ENCODE measurements around the gene TSTD1. TPM values are rescaled to one million over a fixed set of nuclear protein-coding genes. Genes with fewer than 3 reads are reported as not detected.

The TSTD1 gene
- total RNA-seq, 1 donor from 2014 or later: 70.2 TPM

DNA sequence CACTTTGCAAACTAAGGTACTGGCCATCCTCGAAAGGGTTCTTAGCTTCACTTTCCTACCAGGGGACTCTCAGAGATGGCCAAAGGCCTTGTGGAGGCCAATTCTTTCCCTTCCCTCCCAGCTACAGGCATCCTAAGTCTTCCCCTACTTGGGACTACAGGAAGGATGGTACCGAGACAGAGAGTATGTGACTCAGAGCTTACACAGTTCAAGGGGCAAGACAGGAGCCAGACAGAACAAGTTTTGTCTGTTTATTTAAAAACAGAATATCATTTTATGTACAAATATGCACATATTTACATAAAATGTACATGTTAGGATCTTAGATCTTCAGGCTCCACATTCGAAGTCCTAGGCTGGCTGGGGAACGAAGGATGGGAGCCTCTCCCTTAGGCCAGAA is 32.0 kb upstream of the TSTD1 start:
- H3K4me1 Mint-ChIP-seq: peaks cover 49% of the 10 kb centered on the region
- ChIA-PET POLR2A (interaction anchor here (0.6 to 9.8 kb wide), 13 partner anchors 21 to 367 kb away, joined by 3 to 285 read pairs (median 10); partner anchors contain the start of genes DEDD, KLHDC9, NDUFS2 and NIT1), CTCF (interaction anchor here (0.6 to 6.2 kb wide), 18 partner anchors 22 to 311 kb away, joined by 3 to 95 read pairs (median 4); partner anchors contain the start of genes DEDD, KLHDC9, NIT1 and PFDN2)
- ATAC-seq (ENCODE audit: low read depth) (no peak), DNase-seq (no peak)
- intact Hi-C loops (cut with micrococcal nuclease): loop anchor here (1.0 kb wide), 2 partner anchors 28 to 69 kb away; partner anchors contain the start of gene KLHDC9
- no peaks in the 10 kb centered on the region for H3K9me3 Mint-ChIP-seq
- peaks cover 32% of the 10 kb centered on the region for H3K36me3 Mint-ChIP-seq (ENCODE audit: low read depth)
- TF ChIP-seq, protein P1, sequence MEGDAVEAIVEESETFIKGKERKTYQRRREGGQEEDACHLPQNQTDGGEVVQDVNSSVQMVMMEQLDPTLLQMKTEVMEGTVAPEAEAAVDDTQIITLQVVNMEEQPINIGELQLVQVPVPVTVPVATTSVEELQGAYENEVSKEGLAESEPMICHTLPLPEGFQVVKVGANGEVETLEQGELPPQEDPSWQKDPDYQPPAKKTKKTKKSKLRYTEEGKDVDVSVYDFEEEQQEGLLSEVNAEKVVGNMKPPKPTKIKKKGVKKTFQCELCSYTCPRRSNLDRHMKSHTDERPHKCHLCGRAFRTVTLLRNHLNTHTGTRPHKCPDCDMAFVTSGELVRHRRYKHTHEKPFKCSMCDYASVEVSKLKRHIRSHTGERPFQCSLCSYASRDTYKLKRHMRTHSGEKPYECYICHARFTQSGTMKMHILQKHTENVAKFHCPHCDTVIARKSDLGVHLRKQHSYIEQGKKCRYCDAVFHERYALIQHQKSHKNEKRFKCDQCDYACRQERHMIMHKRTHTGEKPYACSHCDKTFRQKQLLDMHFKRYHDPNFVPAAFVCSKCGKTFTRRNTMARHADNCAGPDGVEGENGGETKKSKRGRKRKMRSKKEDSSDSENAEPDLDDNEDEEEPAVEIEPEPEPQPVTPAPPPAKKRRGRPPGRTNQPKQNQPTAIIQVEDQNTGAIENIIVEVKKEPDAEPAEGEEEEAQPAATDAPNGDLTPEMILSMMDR (IDR thresholded peaks at IDR 0.05): no peak
- no peaks in the 10 kb centered on the region for H3K27me3 Mint-ChIP-seq
- no peak overlapping the region for H3K4me3 Mint-ChIP-seq
- H3K27ac Mint-ChIP-seq: peak overlapping the region; percentile 95

DNA sequence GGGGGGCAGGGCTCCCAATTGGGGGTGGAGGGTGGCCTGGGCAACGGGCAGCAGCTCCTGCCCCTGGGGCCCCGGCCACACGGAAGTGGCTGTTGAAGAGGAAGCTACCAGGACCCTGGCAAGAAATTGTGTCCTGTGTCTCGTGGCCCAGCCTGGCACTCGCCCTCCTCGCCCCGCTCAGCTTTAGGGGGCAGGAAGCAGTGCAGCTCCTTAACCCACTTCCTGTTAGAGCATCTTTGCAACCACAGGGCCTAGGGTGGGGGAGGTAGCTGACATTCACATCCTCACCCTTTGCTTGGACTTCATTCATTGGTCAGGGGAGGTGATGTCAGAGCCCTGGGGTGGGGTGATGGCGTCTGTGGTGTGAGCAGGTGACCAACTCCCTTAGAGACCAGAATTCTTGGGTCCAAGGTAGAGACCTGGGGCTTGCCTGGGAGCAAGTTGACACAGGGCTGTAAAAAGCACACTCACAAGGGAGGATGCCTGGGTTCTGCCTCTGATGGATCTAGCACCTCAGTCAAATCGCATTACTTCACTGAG is 31.0 kb upstream of the TSTD1 start, which contains the start of gene ARHGAP30:
Gene ARHGAP30 (minus strand): TSS at position 161 of the 540 bp plus-strand sequence. CDS start 267 bp downstream, outside the sequence.
- Mint-ChIP-seq H3K27me3 (no peaks in the 10 kb centered on the region), H3K9me3 (no peaks in the 10 kb centered on the region), H3K4me3 (peak within 1 kb of the TSS; percentile 96), H3K27ac (peak within 1 kb of the TSS; percentile 95), H3K36me3 (ENCODE audit: low read depth) (peaks cover 36% of the 10 kb centered on the region), H3K4me1 (peaks cover 57% of the 10 kb centered on the region)
- intact Hi-C loops (cut with micrococcal nuclease): loop anchor here (1.0 to 5.0 kb wide), 8 partner anchors 28 to 298 kb away; partner anchors contain the start of genes CFAP126, DEDD, F11R and KLHDC9
- CTCF ChIA-PET: interaction anchor here (1.0 to 6.2 kb wide), 10 partner anchors 23 to 96 kb away, joined by 3 to 95 read pairs (median 6); partner anchors contain the start of genes KLHDC9, PPOX, TSTD1 and USF1
- POLR2A ChIA-PET: interaction anchor here (0.5 to 9.8 kb wide), 27 partner anchors 10 to 680 kb away, joined by 3 to 285 read pairs (median 6); partner anchors contain the start of genes DEDD, DUSP12, F11R and KLHDC9
- ATAC-seq (ENCODE audit: low read depth): peak; percentile 80
- DNase-seq: peak; percentile 62
- TF ChIP-seq, protein P1 (IDR thresholded peaks at IDR 0.05): no peak

DNA sequence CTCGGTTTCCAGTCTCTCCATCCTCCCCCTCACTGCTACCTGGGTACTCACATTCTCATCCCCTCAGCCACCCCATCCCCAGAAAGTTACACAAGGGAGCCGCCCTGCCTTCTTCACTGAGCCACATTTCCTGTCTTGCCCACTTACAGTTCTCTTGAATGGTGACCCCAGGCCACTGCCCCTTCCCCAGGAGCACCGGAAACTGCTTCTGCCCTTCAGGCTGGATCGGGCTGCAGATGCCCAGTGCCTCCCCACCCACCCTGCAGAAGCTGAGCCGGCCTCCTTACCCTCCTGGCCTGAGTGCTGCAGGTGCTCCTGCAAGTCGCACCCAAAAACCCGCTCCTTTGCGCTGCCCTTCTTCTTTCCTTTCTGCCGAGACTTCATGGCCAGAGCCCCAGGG is 30.5 kb upstream of the TSTD1 start:
- Mint-ChIP-seq H3K9me3 (no peaks in the 10 kb centered on the region), H3K4me1 (peaks cover 62% of the 10 kb centered on the region), H3K27ac (peak overlapping the region; percentile 95), H3K27me3 (no peaks in the 10 kb centered on the region), H3K4me3 (peak overlapping the region; percentile 96), H3K36me3 (ENCODE audit: low read depth) (peaks cover 40% of the 10 kb centered on the region)
- ChIA-PET CTCF (interaction anchor here (1.0 to 6.2 kb wide), 9 partner anchors 24 to 97 kb away, joined by 3 to 95 read pairs (median 8); partner anchors contain the start of genes KLHDC9, PPOX, TSTD1 and USF1), POLR2A (interaction anchor here (0.7 to 9.8 kb wide), 28 partner anchors 9 to 365 kb away, joined by 3 to 285 read pairs (median 6); partner anchors contain the start of genes B4GALT3, DEDD, F11R and KLHDC9)
- TF ChIP-seq, protein P1 (IDR thresholded peaks at IDR 0.05): no peak
- intact Hi-C loops (cut with micrococcal nuclease): loop anchor here (1.0 to 5.0 kb wide), 6 partner anchors 28 to 298 kb away; partner anchors contain the start of genes CFAP126, DEDD, F11R and UFC1
- no peak for ATAC-seq (ENCODE audit: low read depth)
- DNase-seq: no peak

DNA sequence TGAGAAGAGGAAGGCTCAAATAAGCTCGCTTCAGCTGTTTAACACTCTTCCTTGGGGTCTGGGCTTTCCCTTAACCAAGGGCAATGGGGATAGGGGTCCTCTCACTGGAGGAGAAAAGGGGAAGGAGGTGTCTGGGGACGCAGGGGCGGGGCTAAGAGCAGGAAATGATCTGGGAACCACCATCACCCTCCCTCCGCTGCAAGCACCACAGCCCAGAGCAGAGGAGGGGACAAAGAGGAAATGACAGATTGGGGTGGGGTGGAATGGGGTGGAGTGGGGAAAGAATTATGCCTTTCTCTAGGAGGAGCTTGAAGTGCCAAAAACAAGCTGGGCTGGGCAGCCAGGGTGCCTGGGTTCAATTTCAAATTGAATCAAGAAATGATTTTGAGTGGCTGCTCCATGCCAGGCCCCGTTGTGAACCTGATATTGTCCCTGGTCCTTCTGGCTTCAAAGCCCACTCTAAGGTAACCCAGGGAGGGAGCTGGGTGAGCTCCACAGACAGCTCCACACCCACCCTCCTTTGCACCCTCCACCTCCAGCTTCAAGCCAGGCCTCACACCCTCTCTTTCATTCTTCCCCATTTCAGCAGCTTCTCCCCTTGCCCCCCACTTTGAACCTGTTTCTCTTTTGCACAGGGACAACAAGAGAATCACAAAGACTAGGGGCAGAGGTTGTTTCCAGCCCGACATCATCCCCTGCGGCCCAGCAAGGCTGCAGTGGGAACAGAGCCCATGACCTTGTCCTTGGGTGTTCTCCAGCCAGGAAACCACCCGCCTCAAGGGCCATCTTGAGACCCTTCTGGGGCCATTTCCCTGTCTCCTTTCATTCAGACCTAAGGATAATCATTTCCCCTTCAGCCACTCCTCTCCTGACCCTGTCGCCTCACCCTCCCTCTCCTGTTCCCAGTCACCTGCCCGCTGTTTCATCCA is 29.8 kb upstream of the TSTD1 start:
- Mint-ChIP-seq H3K36me3 (ENCODE audit: low read depth) (peaks cover 46% of the 10 kb centered on the region), H3K27ac (peak overlapping the region; percentile 95), H3K4me1 (peaks cover 69% of the 10 kb centered on the region), H3K9me3 (no peaks in the 10 kb centered on the region), H3K4me3 (peak overlapping the region; percentile 96), H3K27me3 (no peaks in the 10 kb centered on the region)
- ChIA-PET CTCF (interaction anchor here (0.9 to 6.2 kb wide), 3 partner anchors 23 to 71 kb away, joined by 6 to 95 read pairs (median 37); partner anchors contain the start of genes KLHDC9 and USF1), POLR2A (interaction anchor here (0.6 to 9.8 kb wide), 22 partner anchors 9 to 722 kb away, joined by 3 to 285 read pairs (median 6); partner anchors contain the start of genes B4GALT3, F11R, KLHDC9 and NDUFS2)
- ATAC-seq (ENCODE audit: low read depth): peak; percentile 68
- peak; percentile 72 for DNase-seq
- intact Hi-C loops (cut with micrococcal nuclease): loop anchor here (1.0 to 5.0 kb wide), 8 partner anchors 8 to 299 kb away; partner anchors contain the start of genes CFAP126, DEDD, F11R and UFC1
- TF ChIP-seq, protein P1 (IDR thresholded peaks at IDR 0.05): no peak

All from activated B cell treated with CpG ODN at 0.5 μM for 24 hours (primary cell).